DND-41 (cell line): ENCODE results near the gene ANKRD18A.
"Not testable (repeated sequence)": the region's sequence is repeated elsewhere in the genome, so short reads cannot be mapped to it uniquely, and the experiment has no call there.

Experiments
- ATAC-seq: fragments of 200-7000 bp; cut with Tn5 transposase; 3 replicates; pipeline ENCODE4 v1.9.1; 2021; ENCODE audit warnings: low read depth; ENCODE audit not compliant: insufficient read depth
- DNase-seq: peaks from one replicate; pipeline ENCODE4 v3.0.0-alpha.2; 2020
- H2AFZ ChIP-seq: 2 replicates; pipeline ENCODE4 v1.6.0; 2012; ENCODE audit warnings: low read depth, low read length
- H3K27ac ChIP-seq: 2 replicates; pipeline ENCODE4 v1.5.1; 2012; ENCODE audit warnings: low read length, inconsistent platforms
- H3K27me3 ChIP-seq: fragments of 200-600 bp; sonication (generic); 2 replicates; pipeline ENCODE4 v1.6.0; 2012; ENCODE audit warnings: low read length, mild to moderate bottlenecking, inconsistent platforms; ENCODE audit not compliant: insufficient read depth, poor library complexity
- H3K36me3 ChIP-seq: 2 replicates; pipeline ENCODE4 v1.5.1; 2012; ENCODE audit warnings: low read length, inconsistent platforms; ENCODE audit not compliant: insufficient read depth
- H3K4me1 ChIP-seq: 2 replicates; pipeline ENCODE4 v1.5.1; 2012; ENCODE audit warnings: mild to moderate bottlenecking, low read length; ENCODE audit not compliant: insufficient read depth
- H3K4me2 ChIP-seq: 2 replicates; pipeline ENCODE4 v1.6.0; 2012; ENCODE audit warnings: mild to moderate bottlenecking, moderate library complexity, low read length, inconsistent platforms; ENCODE audit not compliant: insufficient read depth
- H3K4me3 ChIP-seq, 2 experiments: fragments of 200-600 bp in 1 of 2; shearing (Covaris generic) in 1 of 2; 2 replicates each; pipeline ENCODE4 v1.5.1; 2012 to 2016; ENCODE audit warnings: inconsistent platforms in 2 of 2, low read length in 2 of 2, mild to moderate bottlenecking in 2 of 2, low read depth in 1 of 2, moderate library complexity in 1 of 2
- H3K79me2 ChIP-seq: 2 replicates; pipeline ENCODE4 v1.6.0; 2012; ENCODE audit warnings: low read length, inconsistent platforms; ENCODE audit not compliant: insufficient read depth
- H3K9ac ChIP-seq: 2 replicates; pipeline ENCODE4 v1.6.0; 2012; ENCODE audit warnings: low read depth, mild to moderate bottlenecking, inconsistent platforms, low read length, moderate library complexity
- H3K9me3 ChIP-seq: 2 replicates; pipeline ENCODE4 v1.5.1; 2012; ENCODE audit warnings: low read length, moderate library complexity, mild to moderate bottlenecking, inconsistent platforms; ENCODE audit not compliant: insufficient read depth, severe bottlenecking
- H4K20me1 ChIP-seq: 2 replicates; pipeline ENCODE4 v1.6.0; 2012; ENCODE audit warnings: low read length; ENCODE audit not compliant: insufficient read depth
- EZH2 ChIP-seq: IDR thresholded peaks from 3 replicates; pipeline ENCODE4 v1.6.1; 2012; ENCODE audit warnings: borderline replicate concordance, low read depth, mild to moderate bottlenecking, moderate library complexity, low read length, inconsistent platforms; ENCODE audit not compliant: severe bottlenecking
- TF ChIP-seq, protein P1 (sequence below): IDR thresholded peaks from 2 replicates; pipeline ENCODE4 v1.5.1; 2012; ENCODE audit warnings: borderline replicate concordance, low read length, moderate library complexity, mild to moderate bottlenecking; ENCODE audit not compliant: poor library complexity, severe bottlenecking; ENCODE audit errors: extremely low read depth

Gene ANKRD18A

DNA sequence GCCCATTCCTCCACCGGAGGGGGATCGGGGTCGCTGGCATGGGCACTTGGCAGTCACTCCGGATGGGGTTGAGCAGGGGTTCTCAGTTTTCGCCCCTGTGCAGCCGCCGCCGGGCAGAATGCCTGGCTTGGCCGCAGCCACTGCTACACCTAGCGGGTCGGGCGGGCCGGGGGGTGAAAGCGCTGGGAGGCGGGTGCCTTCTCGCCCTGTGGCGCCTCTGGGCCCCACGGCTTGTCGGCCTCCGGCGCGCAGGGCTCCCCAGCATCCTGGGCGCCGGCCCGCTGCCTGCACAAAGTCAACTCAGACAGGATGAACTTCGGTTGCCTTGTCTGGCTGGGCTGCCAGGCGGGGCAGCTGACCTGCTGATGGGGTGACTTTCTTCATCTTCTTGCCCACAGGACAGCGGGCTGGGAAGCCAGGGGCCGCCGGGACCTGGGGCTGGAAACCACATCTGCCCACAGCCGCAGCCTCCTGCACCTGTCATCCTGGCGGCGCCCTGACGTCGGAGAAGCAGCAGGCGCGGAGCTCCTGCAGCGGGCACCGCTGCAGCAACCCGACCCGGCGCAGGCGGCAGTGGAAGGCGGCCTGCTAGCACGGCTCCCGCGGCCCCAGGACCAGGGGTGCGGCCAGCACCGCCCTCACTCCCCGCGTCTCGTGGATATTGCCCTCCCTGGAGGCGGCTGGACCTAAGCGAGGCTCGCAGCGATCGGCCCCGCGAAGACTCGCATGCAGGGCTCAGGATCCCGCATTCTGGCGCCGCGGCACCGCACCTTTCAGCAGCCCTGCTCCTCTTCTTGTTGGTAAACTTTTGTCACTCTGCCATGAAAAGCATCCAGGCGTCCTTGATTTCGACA, 1.3 kb upstream of the ANKRD18A start:
- no peaks in the 10 kb centered on the region for H3K36me3 ChIP-seq
- H3K9me3 ChIP-seq: peaks cover 10% of the 10 kb centered on the region
- no peaks in the 10 kb centered on the region for H3K4me1 ChIP-seq
- H3K4me3 ChIP-seq: no peak overlapping the region
- no peaks in the 10 kb centered on the region for H3K79me2 ChIP-seq
- H3K9ac ChIP-seq: no peak overlapping the region
- no peaks in the 10 kb centered on the region for H4K20me1 ChIP-seq
- H2AFZ ChIP-seq: no peak overlapping the region
- H3K27ac ChIP-seq: no peak overlapping the region
- no peak for TF ChIP-seq EZH2
- TF ChIP-seq, protein P1, sequence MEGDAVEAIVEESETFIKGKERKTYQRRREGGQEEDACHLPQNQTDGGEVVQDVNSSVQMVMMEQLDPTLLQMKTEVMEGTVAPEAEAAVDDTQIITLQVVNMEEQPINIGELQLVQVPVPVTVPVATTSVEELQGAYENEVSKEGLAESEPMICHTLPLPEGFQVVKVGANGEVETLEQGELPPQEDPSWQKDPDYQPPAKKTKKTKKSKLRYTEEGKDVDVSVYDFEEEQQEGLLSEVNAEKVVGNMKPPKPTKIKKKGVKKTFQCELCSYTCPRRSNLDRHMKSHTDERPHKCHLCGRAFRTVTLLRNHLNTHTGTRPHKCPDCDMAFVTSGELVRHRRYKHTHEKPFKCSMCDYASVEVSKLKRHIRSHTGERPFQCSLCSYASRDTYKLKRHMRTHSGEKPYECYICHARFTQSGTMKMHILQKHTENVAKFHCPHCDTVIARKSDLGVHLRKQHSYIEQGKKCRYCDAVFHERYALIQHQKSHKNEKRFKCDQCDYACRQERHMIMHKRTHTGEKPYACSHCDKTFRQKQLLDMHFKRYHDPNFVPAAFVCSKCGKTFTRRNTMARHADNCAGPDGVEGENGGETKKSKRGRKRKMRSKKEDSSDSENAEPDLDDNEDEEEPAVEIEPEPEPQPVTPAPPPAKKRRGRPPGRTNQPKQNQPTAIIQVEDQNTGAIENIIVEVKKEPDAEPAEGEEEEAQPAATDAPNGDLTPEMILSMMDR: no peak
- ATAC-seq (no peak), DNase-seq (no peak)
- no peak overlapping the region for H3K4me2 ChIP-seq
- no peaks in the 10 kb centered on the region for H3K27me3 ChIP-seq

DNA sequence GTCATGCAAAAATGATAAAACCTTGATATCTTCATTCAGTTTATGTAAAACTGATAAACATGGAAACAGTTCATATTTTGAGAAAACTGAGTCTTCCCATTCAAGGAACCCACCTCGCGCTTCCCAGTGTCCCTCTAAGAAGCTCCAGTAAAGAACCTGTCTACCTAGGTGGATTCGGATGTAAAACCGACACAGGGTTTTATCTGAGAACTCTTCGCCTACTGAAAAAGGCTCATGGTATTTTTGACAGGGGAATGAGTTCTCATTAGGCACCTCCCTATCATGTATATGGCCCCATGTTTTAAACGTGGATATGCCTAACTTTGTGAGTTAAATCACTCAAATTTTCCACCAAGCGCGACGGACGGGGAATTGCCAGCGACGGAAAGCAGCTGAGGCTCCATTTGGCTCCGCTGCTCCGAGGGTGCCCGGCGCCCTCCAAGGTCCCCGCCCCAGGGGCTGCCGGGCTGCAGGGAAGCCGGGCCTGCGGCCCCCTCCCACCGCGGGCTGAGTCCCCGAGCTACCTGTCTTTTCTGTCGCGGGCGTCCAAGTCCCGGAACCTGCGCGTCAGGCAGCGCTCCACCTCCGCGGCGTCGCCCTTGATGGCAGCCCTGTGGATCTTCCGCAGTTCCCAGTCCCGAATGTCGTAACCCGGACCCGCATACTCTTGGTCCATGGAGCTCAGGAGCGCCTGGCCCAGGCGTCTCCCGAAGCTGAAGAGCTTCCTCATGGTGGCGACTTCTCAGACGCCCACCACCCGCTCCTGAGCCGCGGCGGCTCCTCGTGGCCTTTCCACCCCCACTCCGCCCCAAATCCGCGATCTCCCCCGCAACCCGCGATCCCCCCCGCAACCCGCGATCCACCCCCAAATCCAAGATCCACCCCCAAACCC, 594 bp downstream of the ANKRD18A start:
- Histone ChIP-seq H3K27ac (no peak overlapping the region), H3K36me3 (no peaks in the 10 kb centered on the region), H3K79me2 (no peaks in the 10 kb centered on the region), H3K4me3 (no peak overlapping the region), H3K4me1 (no peaks in the 10 kb centered on the region), H3K27me3 (no peaks in the 10 kb centered on the region), H2AFZ (no peak overlapping the region), H4K20me1 (no peaks in the 10 kb centered on the region), H3K4me2 (no peak overlapping the region), H3K9ac (no peak overlapping the region), H3K9me3 (peaks cover 10% of the 10 kb centered on the region)
- no peak for TF ChIP-seq EZH2
- TF ChIP-seq, protein P1: no peak
- DNase-seq (no peak), ATAC-seq (no peak)

DNA sequence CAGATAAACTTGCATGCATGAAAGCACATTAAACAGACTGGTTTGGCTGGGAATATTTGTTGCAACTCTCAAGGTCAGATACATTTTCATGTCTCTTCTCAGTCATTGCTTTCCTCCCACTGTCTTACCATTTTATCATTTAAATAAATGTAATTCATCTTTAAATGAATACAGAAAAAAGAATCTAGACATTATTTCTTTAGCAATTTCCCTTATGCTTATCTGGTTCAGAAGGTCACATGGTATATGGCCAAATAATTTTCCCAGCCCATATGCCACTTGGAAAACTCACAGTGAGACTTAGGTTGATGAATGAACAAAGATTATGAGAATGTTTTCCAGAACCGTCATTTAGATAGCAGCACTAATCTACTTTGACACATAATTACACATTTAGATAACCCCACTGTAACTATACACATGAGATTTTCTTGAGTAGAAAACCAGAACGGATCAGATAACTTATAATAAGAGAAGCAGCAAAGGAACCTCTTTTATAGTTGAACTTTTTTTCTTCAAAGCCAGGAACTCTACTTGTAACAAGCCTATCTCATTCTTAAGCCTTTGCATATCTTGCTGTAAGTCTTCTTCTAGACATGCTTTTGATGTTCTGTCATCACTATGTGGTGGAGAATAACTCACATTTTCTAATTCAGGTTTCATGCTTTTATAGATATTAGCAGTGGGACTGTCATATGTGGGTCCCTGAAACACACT, 22.2 kb downstream of the ANKRD18A start:
- not testable (repeated sequence) for H2AFZ ChIP-seq, H3K27me3 ChIP-seq, H3K27ac ChIP-seq, DNase-seq, ATAC-seq, H4K20me1 ChIP-seq, H3K9ac ChIP-seq, H3K79me2 ChIP-seq, H3K9me3 ChIP-seq, H3K4me1 ChIP-seq, H3K4me2 ChIP-seq, H3K4me3 ChIP-seq, H3K36me3 ChIP-seq

DNA sequence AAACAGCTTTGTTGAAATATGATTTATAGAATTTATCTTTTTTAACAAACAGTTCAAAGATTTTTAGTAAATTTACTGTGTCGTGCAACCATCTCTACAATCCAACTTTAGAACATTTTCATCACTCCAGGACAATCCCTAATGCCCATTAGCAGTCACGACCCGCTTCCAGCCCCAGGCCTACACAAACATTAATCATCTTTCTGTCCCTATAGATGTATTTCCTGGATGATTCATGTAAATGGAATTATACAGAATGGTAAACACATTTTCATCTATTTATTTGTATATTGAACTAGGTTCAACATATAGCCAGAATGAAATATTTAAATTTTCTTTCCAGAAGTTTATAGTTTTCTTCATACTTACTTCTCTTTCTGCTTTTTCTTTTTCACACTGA, 25.3 kb downstream of the ANKRD18A start:
- not testable (repeated sequence) for H3K36me3 ChIP-seq, H3K27me3 ChIP-seq, DNase-seq, H3K4me1 ChIP-seq, H3K79me2 ChIP-seq, H3K9me3 ChIP-seq, H2AFZ ChIP-seq, H4K20me1 ChIP-seq, ATAC-seq, H3K4me2 ChIP-seq, H3K4me3 ChIP-seq, H3K27ac ChIP-seq, H3K9ac ChIP-seq

DNA sequence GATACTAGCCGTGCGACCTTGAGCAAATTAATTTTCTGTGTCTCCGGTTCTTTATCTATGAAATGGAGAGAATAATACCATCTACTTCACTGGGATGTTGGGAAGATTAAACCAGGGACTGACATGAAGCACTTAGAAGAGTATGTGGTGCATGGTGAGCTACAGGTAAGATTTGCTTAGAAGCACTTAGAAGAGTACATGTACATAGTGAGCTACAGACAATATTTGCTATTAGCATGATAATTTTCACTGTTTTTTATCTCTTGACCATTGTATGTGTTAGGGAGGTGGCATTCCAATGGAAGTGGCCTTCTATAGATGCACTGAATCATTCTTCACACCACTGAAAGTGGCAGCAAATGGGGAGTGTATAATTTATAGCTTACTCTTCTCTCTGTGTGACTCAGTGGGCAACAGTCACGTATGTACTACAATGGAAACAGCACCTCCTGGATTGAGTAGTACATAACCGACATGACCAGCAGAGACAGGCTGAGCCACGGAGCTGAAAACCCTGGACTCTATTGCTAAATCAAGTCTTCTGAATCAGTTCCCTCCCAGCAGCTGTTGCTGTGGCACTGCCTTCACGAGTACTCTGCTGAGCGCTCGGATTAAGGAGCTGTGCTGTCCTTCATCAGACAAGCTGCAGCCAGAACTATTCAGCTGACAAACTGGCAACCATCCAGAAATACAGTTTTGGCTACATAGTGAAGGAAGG, 28.9 kb downstream of the ANKRD18A start:
- H4K20me1 ChIP-seq, H3K9me3 ChIP-seq, H2AFZ ChIP-seq, H3K79me2 ChIP-seq, H3K4me1 ChIP-seq, H3K4me2 ChIP-seq, H3K9ac ChIP-seq, H3K4me3 ChIP-seq, ATAC-seq, DNase-seq, H3K27me3 ChIP-seq, H3K27ac ChIP-seq, H3K36me3 ChIP-seq: not testable (repeated sequence)

DNA sequence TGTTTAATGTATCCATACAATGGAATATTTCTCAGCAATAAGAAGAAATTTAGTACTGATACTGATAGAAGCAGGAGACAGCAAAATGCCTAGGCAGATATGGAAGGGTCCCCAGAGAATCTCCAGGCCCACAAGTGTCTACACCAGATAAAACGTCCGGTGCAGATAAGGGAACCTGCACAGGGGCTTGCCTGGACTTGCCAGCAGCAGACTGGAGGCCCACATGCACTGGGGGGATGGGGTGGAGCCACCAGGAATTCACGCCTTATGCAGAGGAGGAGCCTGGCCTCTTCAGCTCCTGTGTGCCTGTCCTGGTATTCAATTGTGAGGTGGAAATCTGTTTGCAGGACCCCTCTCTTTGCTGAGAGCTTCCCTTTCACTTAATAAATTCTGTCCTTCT, 36.6 kb downstream of the ANKRD18A start:
- H3K9ac ChIP-seq, H3K4me2 ChIP-seq, H3K4me3 ChIP-seq, H3K36me3 ChIP-seq, H3K9me3 ChIP-seq, H3K79me2 ChIP-seq, H4K20me1 ChIP-seq, H2AFZ ChIP-seq, H3K27me3 ChIP-seq: not testable (repeated sequence)
- peak overlapping the region; percentile 50; the same call in 1 of the 2 replicates for H3K27ac ChIP-seq
- ATAC-seq (peak; percentile 83), DNase-seq (peak; percentile 73)
- peaks cover 52% of the 10 kb centered on the region for H3K4me1 ChIP-seq
